ENCODE data around the gene DNAJC27. TPM values are rescaled to one million over a fixed set of nuclear protein-coding genes. Genes with fewer than 3 reads are reported as not detected.
A peak's percentile ranks its signal among the peaks of the same experiment; 100 is the strongest.

The DNAJC27 gene
- total and polyA plus RNA-seq, 2 experiments from 2014 or later, result 7.4 to 11.3 TPM

- TF ChIP-seq, protein P1, sequence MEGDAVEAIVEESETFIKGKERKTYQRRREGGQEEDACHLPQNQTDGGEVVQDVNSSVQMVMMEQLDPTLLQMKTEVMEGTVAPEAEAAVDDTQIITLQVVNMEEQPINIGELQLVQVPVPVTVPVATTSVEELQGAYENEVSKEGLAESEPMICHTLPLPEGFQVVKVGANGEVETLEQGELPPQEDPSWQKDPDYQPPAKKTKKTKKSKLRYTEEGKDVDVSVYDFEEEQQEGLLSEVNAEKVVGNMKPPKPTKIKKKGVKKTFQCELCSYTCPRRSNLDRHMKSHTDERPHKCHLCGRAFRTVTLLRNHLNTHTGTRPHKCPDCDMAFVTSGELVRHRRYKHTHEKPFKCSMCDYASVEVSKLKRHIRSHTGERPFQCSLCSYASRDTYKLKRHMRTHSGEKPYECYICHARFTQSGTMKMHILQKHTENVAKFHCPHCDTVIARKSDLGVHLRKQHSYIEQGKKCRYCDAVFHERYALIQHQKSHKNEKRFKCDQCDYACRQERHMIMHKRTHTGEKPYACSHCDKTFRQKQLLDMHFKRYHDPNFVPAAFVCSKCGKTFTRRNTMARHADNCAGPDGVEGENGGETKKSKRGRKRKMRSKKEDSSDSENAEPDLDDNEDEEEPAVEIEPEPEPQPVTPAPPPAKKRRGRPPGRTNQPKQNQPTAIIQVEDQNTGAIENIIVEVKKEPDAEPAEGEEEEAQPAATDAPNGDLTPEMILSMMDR (IDR thresholded peaks at IDR 0.05; ENCODE audit: low read depth, low read length), result no peak
- H3K4me1 ChIP-seq (ENCODE audit: low read depth), result peaks cover 10% of the 10 kb centered on the region
- no peak for DNase-seq (ENCODE audit: low read depth in 1 of 2, low spot score in 1 of 2)
- no peaks in the 10 kb centered on the region for H3K36me3 ChIP-seq
- H3K27ac ChIP-seq, result no peak overlapping the region
- H3K27me3 ChIP-seq, result no peaks in the 10 kb centered on the region
- H3K9me3 ChIP-seq (ENCODE audit: low read depth), result no peaks in the 10 kb centered on the region
- no peak overlapping the region for H3K4me3 ChIP-seq
Observed at GRCh38 chr2:24935145-24935544, 36.6 kb downstream of the DNAJC27 start.

- no peak for DNase-seq (ENCODE audit: low read depth in 1 of 2, low spot score in 1 of 2)
- TF ChIP-seq, protein P1 (IDR thresholded peaks at IDR 0.05; ENCODE audit: low read depth, low read length), result no peak
- H3K4me3 ChIP-seq, result no peak overlapping the region
Observed at GRCh38 chr2:24932715-24933114, 39.0 kb downstream of the DNAJC27 start.

GRCh38 chr2:24930768-24931167 lies 41.0 kb downstream of the DNAJC27 start:
- H3K36me3 ChIP-seq, result no peaks in the 10 kb centered on the region
- no peaks in the 10 kb centered on the region for H3K9me3 ChIP-seq (ENCODE audit: low read depth)
- H3K27me3 ChIP-seq, result no peaks in the 10 kb centered on the region
- no peak overlapping the region for H3K4me3 ChIP-seq
- TF ChIP-seq, protein P1 (IDR thresholded peaks at IDR 0.05; ENCODE audit: low read depth, low read length), result no peak
- H3K27ac ChIP-seq, result no peak overlapping the region
- peak in 1 of 2 donors; percentile 70 for DNase-seq (ENCODE audit: low read depth in 1 of 2, low spot score in 1 of 2)
- peaks cover 10% of the 10 kb centered on the region for H3K4me1 ChIP-seq (ENCODE audit: low read depth)

More at GRCh38 chr2:24932715-24933114, 39.0 kb downstream of the DNAJC27 start:
- Histone ChIP-seq H3K27me3 (no peaks in the 10 kb centered on the region), H3K9me3 (ENCODE audit: low read depth) (no peaks in the 10 kb centered on the region), H3K36me3 (no peaks in the 10 kb centered on the region), H3K27ac (no peak overlapping the region), H3K4me1 (ENCODE audit: low read depth) (peaks cover 10% of the 10 kb centered on the region)

- no peak overlapping the region for H3K27ac ChIP-seq
- TF ChIP-seq, protein P1 (IDR thresholded peaks at IDR 0.05; ENCODE audit: low read depth, low read length), result no peak
- DNase-seq (ENCODE audit: low read depth in 1 of 2, low spot score in 1 of 2), result no peak
- no peaks in the 10 kb centered on the region for H3K27me3 ChIP-seq
- no peaks in the 10 kb centered on the region for H3K36me3 ChIP-seq
- H3K9me3 ChIP-seq (ENCODE audit: low read depth), result no peaks in the 10 kb centered on the region
- peaks cover 10% of the 10 kb centered on the region for H3K4me1 ChIP-seq (ENCODE audit: low read depth)
- H3K4me3 ChIP-seq, result no peak overlapping the region
Observed at GRCh38 chr2:24929230-24929629, 42.5 kb downstream of the DNAJC27 start.

- Histone ChIP-seq H3K36me3 (no peaks in the 10 kb centered on the region), H3K27ac (no peak overlapping the region), H3K27me3 (no peaks in the 10 kb centered on the region), H3K4me3 (no peak overlapping the region), H3K4me1 (ENCODE audit: low read depth) (peaks cover 10% of the 10 kb centered on the region), H3K9me3 (ENCODE audit: low read depth) (no peaks in the 10 kb centered on the region)
- no peak for DNase-seq (ENCODE audit: low read depth in 1 of 2, low spot score in 1 of 2)
- TF ChIP-seq, protein P1 (IDR thresholded peaks at IDR 0.05; ENCODE audit: low read depth, low read length), result no peak
Observed at GRCh38 chr2:24928036-24928435, 43.7 kb downstream of the DNAJC27 start.

Measured in cardiac muscle cell (in vitro differentiated cells and primary cell).